Parathyroid adenoma (tissue), 2 donors: ENCODE results near the gene CAMK2B.
"Not testable (repeated sequence)": the region's sequence is repeated elsewhere in the genome, so short reads cannot be mapped to it uniquely, and the experiment has no call there.

ENCODE experiments used
- H2AFZ ChIP-seq: fragments of 300-600 bp; sonication (generic); one replicate; pipeline ENCODE4 v1.7.0; 2017; ENCODE audit warnings: antibody characterized with exemption, mild to moderate bottlenecking
- H3K27ac ChIP-seq: fragments of 300-600 bp; sonication (generic); one replicate; pipeline ENCODE4 v1.7.0; 2017
- H3K27me3 ChIP-seq: fragments of 300-600 bp; sonication (generic); one replicate; pipeline ENCODE4 v1.7.0; 2017; ENCODE audit warnings: low read length; ENCODE audit not compliant: control insufficient read depth, insufficient read depth
- H3K36me3 ChIP-seq: fragments of 300-600 bp; sonication (generic); one replicate; pipeline ENCODE4 v1.7.0; 2017; ENCODE audit warnings: low read length; ENCODE audit not compliant: control insufficient read depth, insufficient read depth
- H3K4me1 ChIP-seq: fragments of 300-600 bp; sonication (generic); one replicate; pipeline ENCODE4 v1.7.0; 2017; ENCODE audit warnings: control low read depth
- H3K4me2 ChIP-seq: fragments of 300-600 bp; sonication (generic); one replicate; pipeline ENCODE4 v1.7.0; 2017; ENCODE audit warnings: low read length
- H3K4me3 ChIP-seq: fragments of 300-600 bp; sonication (generic); one replicate; pipeline ENCODE4 v1.7.0; 2017; ENCODE audit warnings: low read depth, low read length
- H3K79me2 ChIP-seq: fragments of 300-600 bp; sonication (generic); one replicate; pipeline ENCODE4 v1.7.0; 2017; ENCODE audit warnings: control low read depth
- H3K9ac ChIP-seq: fragments of 300-600 bp; sonication (generic); one replicate; pipeline ENCODE4 v1.7.0; 2017; ENCODE audit warnings: mild to moderate bottlenecking
- H3K9me3 ChIP-seq: fragments of 300-600 bp; sonication (generic); one replicate; pipeline ENCODE4 v1.7.0; 2017; ENCODE audit warnings: low read length; ENCODE audit not compliant: control insufficient read depth
- CTCF ChIP-seq: fragments of 300-600 bp; sonication (generic); IDR thresholded peaks from one replicate; pipeline ENCODE4 v1.7.0; 2017; ENCODE audit warnings: antibody characterized with exemption, mild to moderate bottlenecking
- donor health status: primary hyperparathyroidism.

CAMK2B gene

GRCh38 chr7:44177570-44178131 is 147.7 kb downstream of the CAMK2B start:
- H3K4me1 ChIP-seq: no peaks in the 10 kb centered on the region
- no peak overlapping the region for H3K27ac ChIP-seq
- no peak overlapping the region for H3K9ac ChIP-seq

GRCh38 chr7:44176486-44176885 is 148.9 kb downstream of the CAMK2B start:
- Histone ChIP-seq H3K4me1 (no peaks in the 10 kb centered on the region), H2AFZ (no peak overlapping the region), H3K9ac (no peak overlapping the region), H3K36me3 (no peaks in the 10 kb centered on the region), H3K27me3 (no peaks in the 10 kb centered on the region), H3K27ac (no peak overlapping the region), H3K9me3 (no peaks in the 10 kb centered on the region), H3K4me2 (no peak overlapping the region), H3K4me3 (no peak overlapping the region), H3K79me2 (no peaks in the 10 kb centered on the region)
- TF ChIP-seq CTCF: no peak

More at GRCh38 chr7:44177570-44178131, 147.7 kb downstream of the CAMK2B start:
- Histone ChIP-seq H3K79me2 (no peaks in the 10 kb centered on the region), H3K4me2 (no peak overlapping the region), H3K36me3 (no peaks in the 10 kb centered on the region), H2AFZ (no peak overlapping the region), H3K9me3 (no peaks in the 10 kb centered on the region), H3K27me3 (no peaks in the 10 kb centered on the region), H3K4me3 (no peak overlapping the region)
- no peak for TF ChIP-seq CTCF

- TF ChIP-seq CTCF: no peak
- Histone ChIP-seq H3K9ac (no peak overlapping the region), H3K36me3 (no peaks in the 10 kb centered on the region), H3K9me3 (no peaks in the 10 kb centered on the region), H3K4me2 (no peak overlapping the region), H3K27ac (no peak overlapping the region), H2AFZ (no peak overlapping the region), H3K79me2 (no peaks in the 10 kb centered on the region), H3K27me3 (no peaks in the 10 kb centered on the region), H3K4me1 (no peaks in the 10 kb centered on the region), H3K4me3 (no peak overlapping the region)
Measured at GRCh38 chr7:44175730-44176129, 149.7 kb downstream of the CAMK2B start.

- H3K36me3 ChIP-seq, H3K4me3 ChIP-seq, H3K27ac ChIP-seq, H3K9me3 ChIP-seq, H3K9ac ChIP-seq, H3K4me1 ChIP-seq, H3K79me2 ChIP-seq, H2AFZ ChIP-seq, H3K4me2 ChIP-seq, H3K27me3 ChIP-seq: not testable (repeated sequence)
Measured at GRCh38 chr7:44174694-44174948, 150.8 kb downstream of the CAMK2B start.

GRCh38 chr7:44173911-44174693 is 151.3 kb downstream of the CAMK2B start:
- H3K4me3 ChIP-seq: no peak overlapping the region
- TF ChIP-seq CTCF: no peak

More at GRCh38 chr7:44173911-44174693, 151.3 kb downstream of the CAMK2B start:
- Histone ChIP-seq H3K4me1 (no peaks in the 10 kb centered on the region), H3K36me3 (no peaks in the 10 kb centered on the region), H3K9ac (no peak overlapping the region), H3K4me2 (no peak overlapping the region), H3K9me3 (no peaks in the 10 kb centered on the region), H3K79me2 (no peaks in the 10 kb centered on the region), H3K27me3 (no peaks in the 10 kb centered on the region), H3K27ac (no peak overlapping the region), H2AFZ (no peak overlapping the region)
